ENCODE data around the gene SLC7A1.

SLC7A1 gene

GRCh38 chr13:29516012-29516411 is 79.5 kb downstream of the SLC7A1 start:
- H3K4me2 ChIP-seq (ENCODE audit: low read length), result no peak overlapping the region
- no peak overlapping the region for H3K9ac ChIP-seq (ENCODE audit: low read length)
- H3F3A ChIP-seq (ENCODE audit: insufficient read depth, low read length), result no peaks in the 10 kb centered on the region
- H3K36me3 ChIP-seq (ENCODE audit: insufficient read depth, low read length), result peaks cover 92% of the 10 kb centered on the region
- no peaks in the 10 kb centered on the region for H3K4me1 ChIP-seq (ENCODE audit: insufficient read depth, low read length, severe bottlenecking)
- no peaks in the 10 kb centered on the region for H3K9me3 ChIP-seq (ENCODE audit: low read length)
- no peak overlapping the region for H3K4me3 ChIP-seq (ENCODE audit: low read depth, low read length, poor library complexity, severe bottlenecking)
- TF ChIP-seq, protein P1, sequence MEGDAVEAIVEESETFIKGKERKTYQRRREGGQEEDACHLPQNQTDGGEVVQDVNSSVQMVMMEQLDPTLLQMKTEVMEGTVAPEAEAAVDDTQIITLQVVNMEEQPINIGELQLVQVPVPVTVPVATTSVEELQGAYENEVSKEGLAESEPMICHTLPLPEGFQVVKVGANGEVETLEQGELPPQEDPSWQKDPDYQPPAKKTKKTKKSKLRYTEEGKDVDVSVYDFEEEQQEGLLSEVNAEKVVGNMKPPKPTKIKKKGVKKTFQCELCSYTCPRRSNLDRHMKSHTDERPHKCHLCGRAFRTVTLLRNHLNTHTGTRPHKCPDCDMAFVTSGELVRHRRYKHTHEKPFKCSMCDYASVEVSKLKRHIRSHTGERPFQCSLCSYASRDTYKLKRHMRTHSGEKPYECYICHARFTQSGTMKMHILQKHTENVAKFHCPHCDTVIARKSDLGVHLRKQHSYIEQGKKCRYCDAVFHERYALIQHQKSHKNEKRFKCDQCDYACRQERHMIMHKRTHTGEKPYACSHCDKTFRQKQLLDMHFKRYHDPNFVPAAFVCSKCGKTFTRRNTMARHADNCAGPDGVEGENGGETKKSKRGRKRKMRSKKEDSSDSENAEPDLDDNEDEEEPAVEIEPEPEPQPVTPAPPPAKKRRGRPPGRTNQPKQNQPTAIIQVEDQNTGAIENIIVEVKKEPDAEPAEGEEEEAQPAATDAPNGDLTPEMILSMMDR (IDR thresholded peaks at IDR 0.05; ENCODE audit: low read length), result no peak
- no peak for TF ChIP-seq EZH2 (IDR thresholded peaks at IDR 0.05; ENCODE audit: borderline replicate concordance, low read length)
- no peaks in the 10 kb centered on the region for H4K20me1 ChIP-seq (ENCODE audit: insufficient read depth, low read length)
- H3K27ac ChIP-seq (ENCODE audit: low read depth, low read length, poor library complexity, severe bottlenecking), result no peak overlapping the region
- H3K9me2 ChIP-seq (ENCODE audit: low read depth, low read length), result no peaks in the 10 kb centered on the region
- H3K79me2 ChIP-seq (ENCODE audit: insufficient read depth, low read length), result no peaks in the 10 kb centered on the region
- H2AFZ ChIP-seq (ENCODE audit: low read length), result no peak overlapping the region
- H3K27me3 ChIP-seq (ENCODE audit: insufficient read depth, low read length), result no peaks in the 10 kb centered on the region

DNA sequence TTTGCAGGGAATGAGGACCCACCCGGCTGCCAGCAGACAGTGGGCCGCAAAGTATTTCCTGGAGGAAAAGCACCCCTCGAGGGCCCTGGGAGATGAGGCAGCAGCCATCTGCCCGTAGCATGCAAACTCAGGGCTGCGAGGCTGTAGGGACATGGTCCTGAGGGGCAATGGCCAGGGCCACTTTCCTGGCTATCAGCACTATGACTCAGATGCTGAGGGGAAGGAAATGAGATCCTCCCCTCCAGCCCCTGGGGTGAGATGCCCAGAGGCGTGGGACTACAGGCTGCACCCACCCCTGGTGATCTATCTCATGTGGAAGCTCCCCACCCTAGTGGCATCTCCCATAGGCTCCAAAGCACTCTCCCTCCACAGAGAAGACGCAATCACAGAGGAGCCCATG is 80.1 kb downstream of the SLC7A1 start:
- no peaks in the 10 kb centered on the region for H3K9me2 ChIP-seq (ENCODE audit: low read depth, low read length)
- no peak overlapping the region for H3K4me2 ChIP-seq (ENCODE audit: low read length)

DNA sequence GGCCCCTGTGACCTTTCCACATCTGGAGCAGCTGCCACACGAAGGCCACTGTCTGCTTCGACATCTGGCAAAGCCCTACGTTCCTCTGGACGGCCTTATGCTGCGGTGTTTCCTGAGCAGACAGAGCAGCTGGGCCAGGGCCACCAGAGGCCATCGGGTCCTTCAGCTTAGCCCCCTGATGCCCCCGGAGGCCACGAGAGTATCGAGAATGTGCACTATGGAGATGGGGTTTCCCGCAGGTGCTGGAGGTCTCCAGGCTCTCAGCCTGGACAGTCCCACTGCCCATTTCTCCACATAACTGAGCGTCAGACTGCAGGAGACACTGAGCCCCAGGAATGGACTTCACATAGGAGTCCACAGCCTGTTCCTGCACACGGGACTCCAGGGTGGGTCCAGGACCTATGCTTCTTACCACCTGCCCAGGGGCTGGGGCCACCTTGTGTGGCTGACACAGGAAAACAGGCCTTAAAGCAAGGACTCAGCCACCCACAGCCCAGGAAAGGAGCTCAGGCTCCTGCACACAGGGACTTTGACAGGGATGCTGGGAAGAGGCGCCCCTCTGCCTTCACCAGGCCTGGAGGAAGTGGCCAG is 80.7 kb downstream of the SLC7A1 start:
- Histone ChIP-seq H3K9me2 (ENCODE audit: low read depth, low read length) (no peaks in the 10 kb centered on the region), H3F3A (ENCODE audit: insufficient read depth, low read length) (no peaks in the 10 kb centered on the region), H3K9me3 (ENCODE audit: low read length) (no peaks in the 10 kb centered on the region), H3K27me3 (ENCODE audit: insufficient read depth, low read length) (no peaks in the 10 kb centered on the region), H2AFZ (ENCODE audit: low read length) (no peak overlapping the region), H3K4me1 (ENCODE audit: insufficient read depth, low read length, severe bottlenecking) (no peaks in the 10 kb centered on the region), H4K20me1 (ENCODE audit: insufficient read depth, low read length) (no peaks in the 10 kb centered on the region), H3K9ac (ENCODE audit: low read length) (no peak overlapping the region), H3K4me2 (ENCODE audit: low read length) (no peak overlapping the region), H3K4me3 (ENCODE audit: low read depth, low read length, poor library complexity, severe bottlenecking) (no peak overlapping the region), H3K79me2 (ENCODE audit: insufficient read depth, low read length) (no peaks in the 10 kb centered on the region), H3K36me3 (ENCODE audit: insufficient read depth, low read length) (peaks cover 83% of the 10 kb centered on the region), H3K27ac (ENCODE audit: low read depth, low read length, poor library complexity, severe bottlenecking) (no peak overlapping the region)
- TF ChIP-seq, protein P1 (IDR thresholded peaks at IDR 0.05; ENCODE audit: low read length), result no peak
- no peak for TF ChIP-seq EZH2 (IDR thresholded peaks at IDR 0.05; ENCODE audit: borderline replicate concordance, low read length)

More for the DNA sequence above, 80.1 kb downstream of the SLC7A1 start:
- Histone ChIP-seq H4K20me1 (ENCODE audit: insufficient read depth, low read length) (no peaks in the 10 kb centered on the region), H3K9me3 (ENCODE audit: low read length) (no peaks in the 10 kb centered on the region), H3K27ac (ENCODE audit: low read depth, low read length, poor library complexity, severe bottlenecking) (no peak overlapping the region), H3K79me2 (ENCODE audit: insufficient read depth, low read length) (no peaks in the 10 kb centered on the region), H3K27me3 (ENCODE audit: insufficient read depth, low read length) (no peaks in the 10 kb centered on the region), H3F3A (ENCODE audit: insufficient read depth, low read length) (no peaks in the 10 kb centered on the region), H2AFZ (ENCODE audit: low read length) (no peak overlapping the region), H3K36me3 (ENCODE audit: insufficient read depth, low read length) (peaks cover 89% of the 10 kb centered on the region), H3K4me1 (ENCODE audit: insufficient read depth, low read length, severe bottlenecking) (no peaks in the 10 kb centered on the region), H3K4me3 (ENCODE audit: low read depth, low read length, poor library complexity, severe bottlenecking) (no peak overlapping the region), H3K9ac (ENCODE audit: low read length) (no peak overlapping the region)
- TF ChIP-seq, protein P1 (IDR thresholded peaks at IDR 0.05; ENCODE audit: low read length), result no peak
- no peak for TF ChIP-seq EZH2 (IDR thresholded peaks at IDR 0.05; ENCODE audit: borderline replicate concordance, low read length)
